HG02642 (cell line): Measurements from ENCODE around the gene TOR1AIP2.

Experiments
- ATAC-seq: cut with Tn5 transposase; IDR thresholded peaks from one replicate; pipeline ENCODE4 v1.9.1; 2021; ENCODE audit warnings: mild to moderate bottlenecking; ENCODE audit not compliant: unreplicated experiment, poor library complexity

The TOR1AIP2 gene

GRCh38 chr1:179877586-179878265 is at the start of gene TOR1AIP2:
Gene TOR1AIP2, minus strand, starts transcription at chr1:179877803. Its CDS starts 25,138 bp downstream, at chr1:179852665.
- peak; percentile 65 for ATAC-seq

- ATAC-seq, result no peak
Observed at GRCh38 chr1:179926850-179927205, 49.2 kb upstream of the TOR1AIP2 start.

GRCh38 chr1:179925922-179926849 is 48.6 kb upstream of the TOR1AIP2 start:
- no peak for ATAC-seq

GRCh38 chr1:179925302-179925701 is 47.7 kb upstream of the TOR1AIP2 start:
- no peak for ATAC-seq

GRCh38 chr1:179924268-179924667 is 46.7 kb upstream of the TOR1AIP2 start:
- ATAC-seq, result peak; percentile 66

GRCh38 chr1:179923029-179923428 is 45.4 kb upstream of the TOR1AIP2 start:
- no peak for ATAC-seq

- ATAC-seq, result no peak
Observed at GRCh38 chr1:179921981-179922872, 44.6 kb upstream of the TOR1AIP2 start.

GRCh38 chr1:179921472-179921871 is 43.9 kb upstream of the TOR1AIP2 start:
- no peak for ATAC-seq

GRCh38 chr1:179917601-179918429 is 40.2 kb upstream of the TOR1AIP2 start:
- ATAC-seq, result no peak

GRCh38 chr1:179911812-179912211 is 34.2 kb upstream of the TOR1AIP2 start:
- ATAC-seq, result no peak

- ATAC-seq, result no peak
Observed at GRCh38 chr1:179910934-179911333, 33.3 kb upstream of the TOR1AIP2 start.

GRCh38 chr1:179889589-179889988 is 12.0 kb upstream of the TOR1AIP2 start:
- ATAC-seq, result no peak

GRCh38 chr1:179888071-179888470 is 10.5 kb upstream of the TOR1AIP2 start:
- no peak for ATAC-seq

- no peak for ATAC-seq
Observed at GRCh38 chr1:179883745-179884138, 6.1 kb upstream of the TOR1AIP2 start.

GRCh38 chr1:179883040-179883744 is 5.6 kb upstream of the TOR1AIP2 start:
- ATAC-seq, result no peak

- ATAC-seq, result peak; percentile 81
Observed at GRCh38 chr1:179882253-179883039, 4.8 kb upstream of the TOR1AIP2 start, which contains the start of gene TOR1AIP1. Gene TOR1AIP1, plus strand, starts transcription at chr1:179882285. Its CDS starts 218 bp downstream, at chr1:179882503.

- no peak for ATAC-seq
Observed at GRCh38 chr1:179881642-179882252, 4.1 kb upstream of the TOR1AIP2 start.

GRCh38 chr1:179879797-179880196 is 2.2 kb upstream of the TOR1AIP2 start:
- no peak for ATAC-seq
